H1 (cell line): Measurements from ENCODE around the gene CCDC88A.

Source experiments
- CTCF ChIP-seq, 3 experiments: IDR thresholded peaks; 1 replicate in 2 of 3; 2 replicates in 1 of 3; pipeline versions ENCODE4 v1.5.1 to v1.6.1; 2011; ENCODE audit warnings: low read length in 3 of 3, mild to moderate bottlenecking in 3 of 3, inconsistent platforms in 2 of 3, low read depth in 1 of 3, moderate library complexity in 1 of 3; ENCODE audit not compliant: insufficient read depth in 1 of 3; ENCODE audit errors: control extremely low read depth in 1 of 3
- EP300 ChIP-seq, 2 experiments: IDR thresholded peaks; 1 replicate in 1 of 2; 2 replicates in 1 of 2; pipeline ENCODE4 v1.6.1; 2011 to 2012; ENCODE audit warnings: low read depth in 2 of 2, low read length in 2 of 2, mild to moderate bottlenecking in 2 of 2, borderline replicate concordance in 1 of 2, inconsistent platforms in 1 of 2, moderate library complexity in 1 of 2
- POLR2AphosphoS5 ChIP-seq: IDR thresholded peaks from 2 replicates; pipeline ENCODE4 v1.6.1; 2011; ENCODE audit warnings: low read depth, low read length
- SP2 ChIP-seq: IDR thresholded peaks from 2 replicates; pipeline ENCODE4 v1.6.1; 2012; ENCODE audit warnings: mild to moderate bottlenecking, low read length, inconsistent platforms

- TF ChIP-seq CTCF (IDR thresholded peaks at IDR 0.05; ENCODE audit: control extremely low read depth in 1 of 3, insufficient read depth in 1 of 3, low read depth in 1 of 3, low read length in 3 of 3) (no peak), SP2 (no peak), EP300 (IDR thresholded peaks at IDR 0.05; ENCODE audit: borderline replicate concordance in 1 of 2, low read depth in 2 of 2, low read length in 2 of 2) (no peak), POLR2AphosphoS5 (no peak)
These were observed 1.7 kb upstream of the CCDC88A start for GRCh38 chr2:55421326-55421725.
